Medulla oblongata (tissue), 1 donor: ENCODE measurements around the gene LRRC8E.
"Not testable (repeated sequence)": the region's sequence is repeated elsewhere in the genome, so short reads cannot be mapped to it uniquely, and the experiment has no call there.

Source experiments
- DNase-seq: peaks from one replicate; pipeline ENCODE4 v3.0.0-alpha.2; 2015; ENCODE audit errors: extremely low spot score

The LRRC8E gene

GRCh38 chr19:7855426-7856108 is 32.7 kb upstream of the LRRC8E start:
- DNase-seq: no peak

GRCh38 chr19:7856109-7856591 is 32.2 kb upstream of the LRRC8E start:
- DNase-seq: no peak

GRCh38 chr19:7856679-7857663 is 31.3 kb upstream of the LRRC8E start:
- no peak for DNase-seq

- DNase-seq: no peak
Measured at GRCh38 chr19:7857727-7858108, 30.6 kb upstream of the LRRC8E start.

- DNase-seq: no peak
Measured at GRCh38 chr19:7858109-7858770, 30.1 kb upstream of the LRRC8E start.

- not testable (repeated sequence) for DNase-seq
Measured at GRCh38 chr19:7859087-7859486, 29.2 kb upstream of the LRRC8E start.

- no peak for DNase-seq
Measured at GRCh38 chr19:7859831-7860713, 28.2 kb upstream of the LRRC8E start.

GRCh38 chr19:7860714-7861618 is 27.3 kb upstream of the LRRC8E start:
- no peak for DNase-seq

- DNase-seq: no peak
Measured at GRCh38 chr19:7861619-7862412, 26.5 kb upstream of the LRRC8E start.

- no peak for DNase-seq
Measured at GRCh38 chr19:7862413-7862951, 25.8 kb upstream of the LRRC8E start.

GRCh38 chr19:7863157-7863970 is 24.9 kb upstream of the LRRC8E start:
- no peak for DNase-seq

GRCh38 chr19:7863971-7864689 is 24.2 kb upstream of the LRRC8E start:
- no peak for DNase-seq

GRCh38 chr19:7864690-7865074 is 23.6 kb upstream of the LRRC8E start:
- no peak for DNase-seq

GRCh38 chr19:7865262-7865911 is 22.9 kb upstream of the LRRC8E start:
- no peak for DNase-seq

GRCh38 chr19:7866399-7867091 is 21.8 kb upstream of the LRRC8E start:
- DNase-seq: no peak

- DNase-seq: no peak
Measured at GRCh38 chr19:7867092-7867844, 21.0 kb upstream of the LRRC8E start.
